ENCODE results near the gene ATF6.

The ATF6 gene

GRCh38 chr1:161908264-161908663, 142.1 kb downstream of the ATF6 start:
- no peaks in the 10 kb centered on the region for H3K4me1 ChIP-seq (ENCODE audit: insufficient read depth, insufficient read length)
- H3K4me3 ChIP-seq (ENCODE audit: insufficient read length, low read depth) = no peak overlapping the region
- DNase-seq (ENCODE audit: low read depth, low spot score) = no peak
- no peaks in the 10 kb centered on the region for H3K36me3 ChIP-seq (ENCODE audit: insufficient read depth, insufficient read length, low read length)
- TF ChIP-seq SUZ12 (IDR thresholded peaks at IDR 0.05; ENCODE audit: extremely low read depth, insufficient read depth, insufficient read length) (no peak), YY1 (IDR thresholded peaks at IDR 0.05; ENCODE audit: insufficient read depth, insufficient read length) (no peak)
- H3K9me3 ChIP-seq (ENCODE audit: insufficient read depth, low read length) = no peaks in the 10 kb centered on the region
- H3K27me3 ChIP-seq (ENCODE audit: insufficient read depth, insufficient read length) = no peaks in the 10 kb centered on the region
- H3K9ac ChIP-seq (ENCODE audit: insufficient read length, low read depth) = no peak overlapping the region

- no peaks in the 10 kb centered on the region for H3K9me3 ChIP-seq (ENCODE audit: insufficient read depth, low read length)
- TF ChIP-seq YY1 (IDR thresholded peaks at IDR 0.05; ENCODE audit: insufficient read depth, insufficient read length) (no peak), SUZ12 (IDR thresholded peaks at IDR 0.05; ENCODE audit: extremely low read depth, insufficient read depth, insufficient read length) (no peak), ZNF274 (IDR thresholded peaks at IDR 0.05; ENCODE audit: low read depth, low read length) (no peak)
- no peak overlapping the region for H3K4me3 ChIP-seq (ENCODE audit: insufficient read length, low read depth)
- H3K4me1 ChIP-seq (ENCODE audit: insufficient read depth, insufficient read length) = no peaks in the 10 kb centered on the region
- no peak overlapping the region for H3K9ac ChIP-seq (ENCODE audit: insufficient read length, low read depth)
- no peaks in the 10 kb centered on the region for H3K27me3 ChIP-seq (ENCODE audit: insufficient read depth, insufficient read length)
- DNase-seq (ENCODE audit: low read depth, low spot score) = no peak
- no peaks in the 10 kb centered on the region for H3K36me3 ChIP-seq (ENCODE audit: insufficient read depth, insufficient read length, low read length)
These were observed 144.5 kb downstream of the ATF6 start for GRCh38 chr1:161910604-161911003.

- no peak overlapping the region for H3K9ac ChIP-seq (ENCODE audit: insufficient read length, low read depth)
- no peaks in the 10 kb centered on the region for H3K4me1 ChIP-seq (ENCODE audit: insufficient read depth, insufficient read length)
- H3K36me3 ChIP-seq (ENCODE audit: insufficient read depth, insufficient read length, low read length) = no peaks in the 10 kb centered on the region
- TF ChIP-seq SUZ12 (IDR thresholded peaks at IDR 0.05; ENCODE audit: extremely low read depth, insufficient read depth, insufficient read length) = no peak
- TF ChIP-seq YY1 (IDR thresholded peaks at IDR 0.05; ENCODE audit: insufficient read depth, insufficient read length) = no peak
- TF ChIP-seq ZNF274 (IDR thresholded peaks at IDR 0.05; ENCODE audit: low read depth, low read length) = no peak
- no peak for DNase-seq (ENCODE audit: low read depth, low spot score)
- H3K9me3 ChIP-seq (ENCODE audit: insufficient read depth, low read length) = no peaks in the 10 kb centered on the region
- no peak overlapping the region for H3K4me3 ChIP-seq (ENCODE audit: insufficient read length, low read depth)
- H3K27me3 ChIP-seq (ENCODE audit: insufficient read depth, insufficient read length) = no peaks in the 10 kb centered on the region
These were observed 147.5 kb downstream of the ATF6 start for GRCh38 chr1:161913482-161914140.

GRCh38 chr1:161914595-161914994, 148.5 kb downstream of the ATF6 start:
- DNase-seq (ENCODE audit: low read depth, low spot score) = no peak
- Histone ChIP-seq H3K9ac (ENCODE audit: insufficient read length, low read depth) (no peak overlapping the region), H3K9me3 (ENCODE audit: insufficient read depth, low read length) (no peaks in the 10 kb centered on the region), H3K27me3 (ENCODE audit: insufficient read depth, insufficient read length) (no peaks in the 10 kb centered on the region), H3K36me3 (ENCODE audit: insufficient read depth, insufficient read length, low read length) (no peaks in the 10 kb centered on the region), H3K4me1 (ENCODE audit: insufficient read depth, insufficient read length) (no peaks in the 10 kb centered on the region), H3K4me3 (ENCODE audit: insufficient read length, low read depth) (no peak overlapping the region)
- no peak for TF ChIP-seq SUZ12 (IDR thresholded peaks at IDR 0.05; ENCODE audit: extremely low read depth, insufficient read depth, insufficient read length)
- TF ChIP-seq YY1 (IDR thresholded peaks at IDR 0.05; ENCODE audit: insufficient read depth, insufficient read length) = no peak
- no peak for TF ChIP-seq ZNF274 (IDR thresholded peaks at IDR 0.05; ENCODE audit: low read depth, low read length)

GRCh38 chr1:161915051-161915503, 149.0 kb downstream of the ATF6 start:
- Histone ChIP-seq H3K9ac (ENCODE audit: insufficient read length, low read depth) (no peak overlapping the region), H3K9me3 (ENCODE audit: insufficient read depth, low read length) (no peaks in the 10 kb centered on the region), H3K36me3 (ENCODE audit: insufficient read depth, insufficient read length, low read length) (no peaks in the 10 kb centered on the region), H3K4me3 (ENCODE audit: insufficient read length, low read depth) (no peak overlapping the region), H3K27me3 (ENCODE audit: insufficient read depth, insufficient read length) (no peaks in the 10 kb centered on the region), H3K4me1 (ENCODE audit: insufficient read depth, insufficient read length) (no peaks in the 10 kb centered on the region)
- no peak for DNase-seq (ENCODE audit: low read depth, low spot score)
- TF ChIP-seq ZNF274 (IDR thresholded peaks at IDR 0.05; ENCODE audit: low read depth, low read length) (no peak), YY1 (IDR thresholded peaks at IDR 0.05; ENCODE audit: insufficient read depth, insufficient read length) (no peak), SUZ12 (IDR thresholded peaks at IDR 0.05; ENCODE audit: extremely low read depth, insufficient read depth, insufficient read length) (no peak)

GRCh38 chr1:161915978-161916377, 149.9 kb downstream of the ATF6 start:
- no peak for TF ChIP-seq SUZ12 (IDR thresholded peaks at IDR 0.05; ENCODE audit: extremely low read depth, insufficient read depth, insufficient read length)
- TF ChIP-seq YY1 (IDR thresholded peaks at IDR 0.05; ENCODE audit: insufficient read depth, insufficient read length) = no peak
- TF ChIP-seq ZNF274 (IDR thresholded peaks at IDR 0.05; ENCODE audit: low read depth, low read length) = no peak
- no peaks in the 10 kb centered on the region for H3K36me3 ChIP-seq (ENCODE audit: insufficient read depth, insufficient read length, low read length)
- no peaks in the 10 kb centered on the region for H3K27me3 ChIP-seq (ENCODE audit: insufficient read depth, insufficient read length)
- H3K4me3 ChIP-seq (ENCODE audit: insufficient read length, low read depth) = no peak overlapping the region
- no peaks in the 10 kb centered on the region for H3K4me1 ChIP-seq (ENCODE audit: insufficient read depth, insufficient read length)
- H3K9me3 ChIP-seq (ENCODE audit: insufficient read depth, low read length) = no peaks in the 10 kb centered on the region
- H3K9ac ChIP-seq (ENCODE audit: insufficient read length, low read depth) = no peak overlapping the region
- no peak for DNase-seq (ENCODE audit: low read depth, low spot score)

DNA sequence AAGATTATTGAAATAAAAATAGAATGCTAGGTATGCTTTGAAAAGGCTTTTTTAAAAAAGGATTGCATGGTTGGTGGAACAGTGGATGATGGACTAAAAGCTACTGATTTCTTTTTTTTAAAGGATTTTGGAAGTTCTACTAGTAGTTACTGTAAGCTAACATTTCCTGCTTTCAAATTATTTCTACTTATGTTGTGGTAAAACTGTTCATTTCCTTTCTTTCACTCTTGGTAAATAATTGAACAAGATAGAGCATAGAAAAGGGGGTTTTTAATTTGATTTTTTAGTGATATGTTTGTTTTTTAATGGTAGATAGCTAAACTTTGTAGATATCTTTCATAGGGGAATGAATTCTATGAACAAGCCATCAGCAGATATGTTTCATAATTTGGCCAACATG, 153.1 kb downstream of the ATF6 start:
- no peaks in the 10 kb centered on the region for H3K4me1 ChIP-seq (ENCODE audit: insufficient read depth, insufficient read length)
- H3K9ac ChIP-seq (ENCODE audit: insufficient read length, low read depth) = no peak overlapping the region
- no peaks in the 10 kb centered on the region for H3K9me3 ChIP-seq (ENCODE audit: insufficient read depth, low read length)
- no peak overlapping the region for H3K4me3 ChIP-seq (ENCODE audit: insufficient read length, low read depth)
- H3K27me3 ChIP-seq (ENCODE audit: insufficient read depth, insufficient read length) = no peaks in the 10 kb centered on the region
- H3K36me3 ChIP-seq (ENCODE audit: insufficient read depth, insufficient read length, low read length) = no peaks in the 10 kb centered on the region
- no peak for DNase-seq (ENCODE audit: low read depth, low spot score)
- TF ChIP-seq ZNF274 (IDR thresholded peaks at IDR 0.05; ENCODE audit: low read depth, low read length) (no peak), YY1 (IDR thresholded peaks at IDR 0.05; ENCODE audit: insufficient read depth, insufficient read length) (no peak), SUZ12 (IDR thresholded peaks at IDR 0.05; ENCODE audit: extremely low read depth, insufficient read depth, insufficient read length) (no peak)
